Measurements from ENCODE around the gene TSHZ2.

- no peak for TF ChIP-seq CTCF (IDR thresholded peaks at IDR 0.05 in 4 of 5, conservative IDR thresholded peaks at IDR 0.05 in 1 of 5)
- TF ChIP-seq POLR2A (IDR thresholded peaks at IDR 0.05), result no peak
These were observed 41.7 kb downstream of the TSHZ2 start for GRCh38 chr20:53013847-53014246.
